Measurements from ENCODE around the gene KAZN. TPM values are rescaled to one million over a fixed set of nuclear protein-coding genes. Genes with fewer than 3 reads are reported as not detected.

KAZN gene
- total RNA-seq, 4 donors from 2014 or later = 9.2 to 30.6 (median 21.2) TPM

GRCh38 chr1:14987829-14988603 is 389.5 kb downstream of the KAZN start:
- DNase-seq (ENCODE audit: low spot score) = no peak
- TF ChIP-seq, protein P1, sequence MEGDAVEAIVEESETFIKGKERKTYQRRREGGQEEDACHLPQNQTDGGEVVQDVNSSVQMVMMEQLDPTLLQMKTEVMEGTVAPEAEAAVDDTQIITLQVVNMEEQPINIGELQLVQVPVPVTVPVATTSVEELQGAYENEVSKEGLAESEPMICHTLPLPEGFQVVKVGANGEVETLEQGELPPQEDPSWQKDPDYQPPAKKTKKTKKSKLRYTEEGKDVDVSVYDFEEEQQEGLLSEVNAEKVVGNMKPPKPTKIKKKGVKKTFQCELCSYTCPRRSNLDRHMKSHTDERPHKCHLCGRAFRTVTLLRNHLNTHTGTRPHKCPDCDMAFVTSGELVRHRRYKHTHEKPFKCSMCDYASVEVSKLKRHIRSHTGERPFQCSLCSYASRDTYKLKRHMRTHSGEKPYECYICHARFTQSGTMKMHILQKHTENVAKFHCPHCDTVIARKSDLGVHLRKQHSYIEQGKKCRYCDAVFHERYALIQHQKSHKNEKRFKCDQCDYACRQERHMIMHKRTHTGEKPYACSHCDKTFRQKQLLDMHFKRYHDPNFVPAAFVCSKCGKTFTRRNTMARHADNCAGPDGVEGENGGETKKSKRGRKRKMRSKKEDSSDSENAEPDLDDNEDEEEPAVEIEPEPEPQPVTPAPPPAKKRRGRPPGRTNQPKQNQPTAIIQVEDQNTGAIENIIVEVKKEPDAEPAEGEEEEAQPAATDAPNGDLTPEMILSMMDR (IDR thresholded peaks at IDR 0.05) = no peak

DNA sequence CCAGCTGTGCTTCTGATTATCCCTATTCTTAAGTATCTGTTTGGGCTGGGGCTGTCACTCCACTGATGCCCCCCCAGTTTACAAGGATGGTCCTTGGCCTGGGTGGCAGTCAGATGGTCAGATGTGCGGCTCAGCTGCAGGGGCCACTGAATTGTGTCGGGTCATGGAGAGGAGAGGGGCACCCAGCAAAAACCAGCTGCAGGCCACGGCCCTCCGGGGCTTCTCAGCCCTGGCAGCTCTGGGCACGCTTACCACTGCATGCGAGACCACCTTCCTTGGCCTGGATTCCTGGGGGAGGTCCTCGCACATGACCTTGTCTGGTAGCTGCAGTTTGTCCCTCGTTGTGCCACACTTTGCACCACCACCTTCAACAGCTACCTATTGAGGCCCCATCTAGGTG is 390.2 kb downstream of the KAZN start:
- DNase-seq (ENCODE audit: low spot score) (no peak), ATAC-seq (ENCODE audit: low FRiP score) (no peak)
- TF ChIP-seq, protein P1 (IDR thresholded peaks at IDR 0.05) = no peak

More at GRCh38 chr1:14987829-14988603, 389.5 kb downstream of the KAZN start:
- peak; percentile 39 for ATAC-seq (ENCODE audit: low FRiP score)

DNA sequence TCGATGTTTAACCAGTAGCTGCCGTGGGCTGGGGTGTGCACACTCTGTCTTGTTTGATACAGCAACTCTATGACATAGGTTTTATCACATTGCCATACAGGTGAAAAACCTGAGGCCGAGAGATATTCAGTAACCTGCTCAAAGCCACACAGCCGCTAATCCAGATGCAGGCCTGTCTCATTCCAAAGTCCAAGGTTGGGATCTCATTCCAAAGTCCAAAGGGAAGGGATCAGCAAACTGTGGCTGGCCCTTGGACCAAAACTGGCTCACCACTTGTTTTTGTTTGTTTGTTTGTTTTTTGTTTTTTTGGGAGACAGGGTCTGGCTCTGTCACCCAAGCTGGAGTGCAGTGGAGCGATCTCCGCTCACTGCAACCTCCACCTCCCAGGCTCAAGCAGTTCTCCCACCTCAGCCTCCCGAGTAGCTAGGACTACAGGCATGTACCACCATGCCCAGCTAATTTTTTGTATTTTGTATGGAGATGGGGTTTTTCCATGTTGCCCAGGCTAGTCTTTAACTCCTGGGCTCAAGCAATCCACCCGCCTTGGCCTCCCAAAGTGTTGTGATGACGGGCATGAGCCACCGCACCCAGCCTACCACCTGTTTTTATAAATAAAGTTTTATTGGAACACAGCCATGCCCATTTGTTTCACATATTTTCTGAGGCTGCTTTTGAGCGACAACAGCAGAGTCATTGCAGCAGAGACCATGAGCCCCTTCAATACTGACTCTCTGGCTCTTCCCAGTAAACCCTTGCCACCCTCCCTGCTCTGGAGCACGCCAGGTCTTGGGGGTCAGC is 391.6 kb downstream of the KAZN start:
- DNase-seq (ENCODE audit: low spot score) = no peak
- no peak for ATAC-seq (ENCODE audit: low FRiP score)
- TF ChIP-seq, protein P1 (IDR thresholded peaks at IDR 0.05) = no peak

DNA sequence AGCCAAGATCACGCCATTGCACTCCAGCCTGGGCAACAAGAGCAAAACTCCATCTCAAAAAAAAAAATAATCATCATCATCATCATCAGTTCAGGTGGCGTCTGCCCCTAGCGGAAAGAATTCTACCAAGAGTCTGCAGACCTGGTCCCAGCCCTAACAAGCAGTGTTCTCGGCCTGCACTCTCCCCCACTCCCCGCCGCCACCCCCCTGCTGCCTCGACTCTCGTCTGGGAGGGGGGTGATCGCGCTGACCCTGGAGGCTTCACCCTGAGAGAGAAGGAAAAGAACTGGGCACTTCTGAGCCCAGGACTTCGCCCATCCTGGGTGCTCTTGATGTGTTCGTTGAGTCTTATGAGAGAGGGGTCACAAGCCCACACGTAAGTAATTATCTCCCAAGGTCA is 394.9 kb downstream of the KAZN start:
- TF ChIP-seq, protein P1 (IDR thresholded peaks at IDR 0.05) = no peak
- DNase-seq (ENCODE audit: low spot score) (no peak), ATAC-seq (ENCODE audit: low FRiP score) (no peak)

- ATAC-seq (ENCODE audit: low FRiP score) (no peak), DNase-seq (ENCODE audit: low spot score) (no peak)
- TF ChIP-seq, protein P1 (IDR thresholded peaks at IDR 0.05) = no peak
Measured at GRCh38 chr1:14994148-14994547, 395.7 kb downstream of the KAZN start.

- ATAC-seq (ENCODE audit: low FRiP score) (no peak), DNase-seq (ENCODE audit: low spot score) (no peak)
- TF ChIP-seq, protein P1 (IDR thresholded peaks at IDR 0.05) = no peak
Measured at GRCh38 chr1:14994841-14995437, 396.5 kb downstream of the KAZN start.

Data from omental fat pad (tissue), 4 donors.